Stomach smooth muscle (tissue), 2 donors: ENCODE measurements around the gene TIMP2.
A peak's percentile ranks its signal among the peaks of the same experiment; 100 is the strongest.
"Not testable (repeated sequence)": the region's sequence is repeated elsewhere in the genome, so short reads cannot be mapped to it uniquely, and the experiment has no call there.

Experiments used
- H3K27ac ChIP-seq: one replicate; pipeline ENCODE4 v1.7.0; 2013; ENCODE audit warnings: mild to moderate bottlenecking, low read length, inconsistent platforms
- H3K27me3 ChIP-seq, 2 donors: one replicate each; pipeline ENCODE4 v1.7.0; 2013; ENCODE audit warnings: low read length in 2 of 2; ENCODE audit not compliant: insufficient read depth in 2 of 2, control insufficient read depth in 1 of 2
- H3K36me3 ChIP-seq, 2 donors: one replicate each; pipeline ENCODE4 v1.7.0; 2013; ENCODE audit warnings: low read length in 2 of 2; ENCODE audit not compliant: control insufficient read depth in 2 of 2, insufficient read depth in 2 of 2
- H3K4me1 ChIP-seq: one replicate; pipeline ENCODE4 v1.7.0; 2013; ENCODE audit warnings: low read length; ENCODE audit not compliant: control insufficient read depth, insufficient read depth
- H3K4me3 ChIP-seq, 2 donors: one replicate each; pipeline ENCODE4 v1.7.0; 2013; ENCODE audit warnings: low read length in 2 of 2
- H3K9ac ChIP-seq, 2 donors: one replicate each; pipeline ENCODE4 v1.7.0; 2013; ENCODE audit warnings: low read length in 2 of 2, mild to moderate bottlenecking in 1 of 2
- H3K9me3 ChIP-seq, 2 donors: one replicate each; pipeline ENCODE4 v1.7.0; 2013; ENCODE audit warnings: low read length in 2 of 2; ENCODE audit not compliant: control insufficient read depth in 2 of 2
- donor health status: healthy.
- donor health status: Pancreatic carcinoma.

Gene TIMP2

GRCh38 chr17:78903101-78903779 lies 21.9 kb downstream of the TIMP2 start, which contains the start of gene CEP295NL:
CEP295NL (minus strand) TSS chr17:78903201; CDS start chr17:78901828, 1,373 bp downstream.
- H3K27ac ChIP-seq, result no peak within 1 kb of the TSS
- peaks cover 11 to 12% of the 10 kb centered on the region in 2 donors for H3K36me3 ChIP-seq

GRCh38 chr17:78902231-78902630 lies 23.0 kb downstream of the TIMP2 start:
- peaks cover 12 to 15% of the 10 kb centered on the region in 2 donors for H3K36me3 ChIP-seq
- not testable (repeated sequence) for H3K4me3 ChIP-seq, H3K27ac ChIP-seq, H3K9ac ChIP-seq, H3K9me3 ChIP-seq, H3K27me3 ChIP-seq
- H3K4me1 ChIP-seq, result peaks cover 38% of the 10 kb centered on the region

More at GRCh38 chr17:78903101-78903779, 21.9 kb downstream of the TIMP2 start, which contains the start of gene CEP295NL:
- Histone ChIP-seq H3K9me3 (no peaks in the 10 kb centered on the region), H3K9ac (no peak within 1 kb of the TSS), H3K4me3 (peak within 1 kb of the TSS in 1 of 2 donors; percentile 8), H3K4me1 (peaks cover 29% of the 10 kb centered on the region), H3K27me3 (no peaks in the 10 kb centered on the region)

GRCh38 chr17:78901806-78902205 lies 23.4 kb downstream of the TIMP2 start:
- peaks cover 42% of the 10 kb centered on the region for H3K4me1 ChIP-seq
- H3K9me3 ChIP-seq, result no peaks in the 10 kb centered on the region
- peaks cover 12 to 15% of the 10 kb centered on the region in 2 donors for H3K36me3 ChIP-seq
- H3K4me3 ChIP-seq, result no peak overlapping the region
- no peak overlapping the region for H3K9ac ChIP-seq
- H3K27me3 ChIP-seq, result no peaks in the 10 kb centered on the region
- no peak overlapping the region for H3K27ac ChIP-seq

GRCh38 chr17:78900816-78901215 lies 24.4 kb downstream of the TIMP2 start:
- Histone ChIP-seq H3K36me3 (peaks cover 12 to 15% of the 10 kb centered on the region in 2 donors), H3K27me3 (no peaks in the 10 kb centered on the region), H3K9me3 (no peaks in the 10 kb centered on the region), H3K4me3 (no peak overlapping the region), H3K27ac (no peak overlapping the region), H3K4me1 (peaks cover 52% of the 10 kb centered on the region), H3K9ac (no peak overlapping the region)

GRCh38 chr17:78899361-78900260 lies 25.6 kb downstream of the TIMP2 start:
- H3K9ac ChIP-seq, result no peak overlapping the region
- peaks cover 12 to 15% of the 10 kb centered on the region in 2 donors for H3K36me3 ChIP-seq
- no peaks in the 10 kb centered on the region for H3K27me3 ChIP-seq
- peaks cover 60% of the 10 kb centered on the region for H3K4me1 ChIP-seq
- no peak overlapping the region for H3K27ac ChIP-seq
- no peaks in the 10 kb centered on the region for H3K9me3 ChIP-seq
- H3K4me3 ChIP-seq, result no peak overlapping the region

GRCh38 chr17:78898947-78899346 lies 26.2 kb downstream of the TIMP2 start:
- Histone ChIP-seq H3K4me3 (no peak overlapping the region), H3K9ac (no peak overlapping the region), H3K27me3 (no peaks in the 10 kb centered on the region), H3K27ac (no peak overlapping the region), H3K9me3 (no peaks in the 10 kb centered on the region), H3K36me3 (peaks cover 12 to 15% of the 10 kb centered on the region in 2 donors), H3K4me1 (peaks cover 64% of the 10 kb centered on the region)

- H3K4me1 ChIP-seq, result peaks cover 67% of the 10 kb centered on the region
Measured at GRCh38 chr17:78898075-78898836, 26.9 kb downstream of the TIMP2 start.

GRCh38 chr17:78897664-78898047 lies 27.5 kb downstream of the TIMP2 start:
- peaks cover 67% of the 10 kb centered on the region for H3K4me1 ChIP-seq
- no peak overlapping the region for H3K9ac ChIP-seq
- H3K27me3 ChIP-seq, result no peaks in the 10 kb centered on the region
- H3K4me3 ChIP-seq, result peak overlapping the region in 1 of 2 donors; percentile 8
- no peak overlapping the region for H3K27ac ChIP-seq
- peaks cover 15 to 19% of the 10 kb centered on the region in 2 donors for H3K36me3 ChIP-seq
- no peaks in the 10 kb centered on the region for H3K9me3 ChIP-seq

More at GRCh38 chr17:78898075-78898836, 26.9 kb downstream of the TIMP2 start:
- H3K9ac ChIP-seq, result no peak overlapping the region
- H3K27me3 ChIP-seq, result no peaks in the 10 kb centered on the region
- peaks cover 13 to 15% of the 10 kb centered on the region in 2 donors for H3K36me3 ChIP-seq
- H3K9me3 ChIP-seq, result no peaks in the 10 kb centered on the region
- no peak overlapping the region for H3K27ac ChIP-seq
- no peak overlapping the region for H3K4me3 ChIP-seq

- H3K4me3 ChIP-seq, result peak overlapping the region in 1 of 2 donors; percentile 47
- peaks cover 73% of the 10 kb centered on the region for H3K4me1 ChIP-seq
- H3K36me3 ChIP-seq, result peaks cover 15 to 19% of the 10 kb centered on the region in 2 donors
- no peaks in the 10 kb centered on the region for H3K27me3 ChIP-seq
- no peak overlapping the region for H3K27ac ChIP-seq
- H3K9me3 ChIP-seq, result no peaks in the 10 kb centered on the region
- H3K9ac ChIP-seq, result peak overlapping the region in 1 of 2 donors; percentile 5
Measured at GRCh38 chr17:78896834-78897663, 28.1 kb downstream of the TIMP2 start.
